Gastroesophageal sphincter (tissue), 3 donors: ENCODE results near the gene STAT5B.

Experiments used
- CTCF ChIP-seq, 4 experiments: fragments of 200-600 bp in 2 of 4; fragments of 450-650 bp in 2 of 4; sonication (generic) in 1 of 4; IDR thresholded peaks; one replicate each; pipeline ENCODE4 v1.5.1; 2017 to 2019; ENCODE audit warnings: antibody characterized with exemption in 4 of 4, mild to moderate bottlenecking in 2 of 4, moderate library complexity in 2 of 4
- POLR2AphosphoS5 ChIP-seq: sonication (generic); formaldehyde crosslinking; IDR thresholded peaks from one replicate; pipeline ENCODE4 v1.6.1; 2017; ENCODE audit warnings: antibody characterized with exemption

GRCh38 chr17:42286411-42287221 is 10.4 kb upstream of the STAT5B start:
- TF ChIP-seq CTCF (IDR thresholded peaks at IDR 0.05) (no peak), POLR2AphosphoS5 (no peak)
